H1 (cell line): ENCODE measurements around the gene IFT80. TPM values are rescaled to one million over a fixed set of nuclear protein-coding genes. Genes with fewer than 3 reads are reported as not detected.
A peak's percentile ranks its signal among the peaks of the same experiment; 100 is the strongest.

Experiments used
- CTCF ChIA-PET: fragments of 300-600 bp; sonication (Branson Sonifier 250); formaldehyde crosslinking; loops from one replicate; lab custom pipeline; 2021; ENCODE audit not compliant: partially characterized antibody; lab: Charles Lee
- POLR2A ChIA-PET: fragments of 300-600 bp; sonication (Branson Sonifier 250); formaldehyde crosslinking; loops from one replicate; lab custom pipeline; 2021; ENCODE audit warnings: inconsistent platforms; ENCODE audit not compliant: partially characterized antibody; lab: Charles Lee
- DNase-seq, 2 experiments: peaks; one replicate each; pipeline versions ENCODE4 v3.0.0 to v3.0.0-alpha.2; 2010 to 2022; ENCODE audit warnings: low spot score in 2 of 2, low read depth in 1 of 2, mixed read lengths in 1 of 2
- FAIRE-seq: peaks from 2 replicates; lab custom pipeline; 2011; peaks lifted over from hg19 to GRCh38; lab: Jason Lieb, UNC
- H2AFZ ChIP-seq: 2 replicates; pipeline ENCODE4 v1.8.1; 2012; ENCODE audit warnings: low read length, inconsistent platforms
- H2AK5ac ChIP-seq: 2 replicates; pipeline ENCODE4 v1.6.1; 2013; ENCODE audit warnings: low read depth, low read length
- H2BK120ac ChIP-seq: replicated peaks from 2 replicates; pipeline ENCODE3; 2013; ENCODE audit warnings: low read depth, low read length, inconsistent platforms
- H2BK12ac ChIP-seq: 2 replicates; pipeline ENCODE4 v1.6.1; 2013; ENCODE audit warnings: low read depth, low read length
- H2BK15ac ChIP-seq: 2 replicates; pipeline ENCODE4 v1.6.1; 2013; ENCODE audit warnings: low read length
- H2BK20ac ChIP-seq: 2 replicates; pipeline ENCODE4 v1.6.1; 2013; ENCODE audit warnings: low read length
- H2BK5ac ChIP-seq: 2 replicates; pipeline ENCODE4 v1.6.1; 2013; ENCODE audit warnings: low read depth, low read length
- H3K14ac ChIP-seq: 2 replicates; pipeline ENCODE4 v1.6.1; 2013; ENCODE audit warnings: inconsistent platforms; ENCODE audit not compliant: insufficient read length
- H3K18ac ChIP-seq: 2 replicates; pipeline ENCODE4 v1.6.1; 2013; ENCODE audit warnings: low read length; ENCODE audit errors: extremely low read depth
- H3K23ac ChIP-seq: 2 replicates; pipeline ENCODE4 v1.6.1; 2013; ENCODE audit warnings: inconsistent platforms; ENCODE audit not compliant: insufficient read length
- H3K23me2 ChIP-seq: 2 replicates; pipeline ENCODE4 v1.6.1; 2013; ENCODE audit warnings: low read depth, low read length
- H3K27ac ChIP-seq: 2 replicates; pipeline ENCODE4 v1.6.1; 2011; ENCODE audit warnings: low read depth, low read length, inconsistent platforms
- H3K27me3 ChIP-seq, 4 experiments: replicated peaks in 1 of 4; 1 replicate in 1 of 4; 2 replicates in 3 of 4; pipeline versions ENCODE4 v1.6.1 to v1.8.1; 2011 to 2013; ENCODE audit warnings: low read length in 3 of 4, mild to moderate bottlenecking in 3 of 4, inconsistent platforms in 2 of 4, mixed read lengths in 2 of 4, moderate library complexity in 1 of 4; ENCODE audit not compliant: control insufficient read depth in 3 of 4, insufficient read depth in 3 of 4; ENCODE audit errors: extremely low read depth in 1 of 4
- H3K36me3 ChIP-seq, 4 experiments: 2 replicates each; pipeline versions ENCODE4 v1.6.1 to v1.8.1; 2011 to 2013; ENCODE audit warnings: mild to moderate bottlenecking in 4 of 4, low read length in 3 of 4, moderate library complexity in 2 of 4, control low read depth in 1 of 4, inconsistent platforms in 1 of 4; ENCODE audit not compliant: insufficient read depth in 4 of 4, control insufficient read depth in 2 of 4
- H3K4ac ChIP-seq: replicated peaks from 2 replicates; pipeline ENCODE3; 2013; ENCODE audit warnings: low read length, low read depth, mixed read lengths, inconsistent platforms; ENCODE audit not compliant: insufficient read length
- H3K4me1 ChIP-seq, 4 experiments: replicated peaks in 1 of 4; 1 replicate in 1 of 4; 2 replicates in 3 of 4; pipeline versions ENCODE4 v1.6.1 to v1.8.1; 2011 to 2013; ENCODE audit warnings: low read length in 3 of 4, inconsistent platforms in 2 of 4, mixed read lengths in 1 of 4; ENCODE audit not compliant: insufficient read depth in 4 of 4, control insufficient read depth in 3 of 4
- H3K4me2 ChIP-seq, 2 experiments: 2 replicates each; pipeline versions ENCODE4 v1.6.1 to v1.8.1; 2011 to 2013; ENCODE audit warnings: low read depth in 2 of 2, low read length in 2 of 2, control low read depth in 1 of 2, inconsistent platforms in 1 of 2, mild to moderate bottlenecking in 1 of 2; ENCODE audit not compliant: insufficient read depth in 1 of 2
- H3K4me3 ChIP-seq, 4 experiments: fragments of 200-600, 300-600 bp in 1 of 4; sonication (generic), shearing (Covaris generic), sonication (Bioruptor Twin) in 1 of 4; 2 replicates each; pipeline versions ENCODE4 v1.5.1 to v1.8.1; 2011 to 2016; ENCODE audit warnings: low read length in 4 of 4, low read depth in 3 of 4, control low read depth in 2 of 4, inconsistent platforms in 2 of 4, mild to moderate bottlenecking in 2 of 4, mixed read lengths in 1 of 4, moderate library complexity in 1 of 4; ENCODE audit not compliant: insufficient read depth in 2 of 4; ENCODE audit errors: extremely low read depth in 1 of 4
- H3K56ac ChIP-seq: replicated peaks from 2 replicates; pipeline ENCODE3; 2013; ENCODE audit warnings: low read depth, mild to moderate bottlenecking, mixed read lengths, low read length, inconsistent platforms; ENCODE audit not compliant: insufficient read length
- H3K79me1 ChIP-seq: 2 replicates; pipeline ENCODE4 v1.6.1; 2013; ENCODE audit warnings: low read depth, low read length, control low read depth
- H3K79me2 ChIP-seq, 2 experiments: 2 replicates each; pipeline versions ENCODE4 v1.6.1 to v1.8.1; 2012 to 2013; ENCODE audit warnings: low read length in 2 of 2, mild to moderate bottlenecking in 2 of 2, inconsistent platforms in 1 of 2; ENCODE audit not compliant: insufficient read depth in 2 of 2, control insufficient read depth in 1 of 2
- H3K9ac ChIP-seq, 4 experiments: replicated peaks in 1 of 4; 1 replicate in 1 of 4; 2 replicates in 3 of 4; pipeline versions ENCODE4 v1.6.1 to v1.8.1; 2011 to 2013; ENCODE audit warnings: low read depth in 3 of 4, low read length in 3 of 4, control low read depth in 2 of 4, mild to moderate bottlenecking in 2 of 4, moderate library complexity in 2 of 4, inconsistent platforms in 1 of 4; ENCODE audit errors: extremely low read depth in 1 of 4
- H3K9me3 ChIP-seq, 2 experiments: 2 replicates each; pipeline versions ENCODE4 v1.6.1 to v1.8.1; 2012 to 2013; ENCODE audit warnings: mild to moderate bottlenecking in 2 of 2, moderate library complexity in 2 of 2, control low read depth in 1 of 2, inconsistent platforms in 1 of 2, low read depth in 1 of 2, low read length in 1 of 2, mixed read lengths in 1 of 2; ENCODE audit not compliant: insufficient read depth in 2 of 2
- H4K20me1 ChIP-seq, 2 experiments: replicated peaks in 1 of 2; 2 replicates each; pipeline versions ENCODE3 to v1.8.1; 2011 to 2013; ENCODE audit warnings: inconsistent platforms in 2 of 2, low read length in 2 of 2, mild to moderate bottlenecking in 1 of 2; ENCODE audit not compliant: insufficient read depth in 2 of 2, control insufficient read depth in 1 of 2
- H4K5ac ChIP-seq: 2 replicates; pipeline ENCODE4 v1.6.1; 2013; ENCODE audit warnings: low read length, low read depth, mixed read lengths, inconsistent platforms; ENCODE audit not compliant: insufficient read length
- H4K8ac ChIP-seq: 2 replicates; pipeline ENCODE4 v1.8.0; 2013; ENCODE audit warnings: mild to moderate bottlenecking, moderate library complexity, low read length, inconsistent platforms; ENCODE audit not compliant: insufficient read depth; ENCODE audit errors: extremely low read depth
- H4K91ac ChIP-seq: replicated peaks from 2 replicates; pipeline ENCODE3; 2013; ENCODE audit warnings: low read length, mixed read lengths, inconsistent platforms; ENCODE audit not compliant: insufficient read length
- CHD2 ChIP-seq: IDR thresholded peaks from 2 replicates; pipeline ENCODE4 v1.6.1; 2012; ENCODE audit warnings: low read length, improper control_type of control experiment
- RAD21 ChIP-seq, 2 experiments: IDR thresholded peaks in 1 of 2; conservative IDR thresholded peaks in 1 of 2; 2 replicates each; pipeline ENCODE4 v1.6.1; 2011; ENCODE audit warnings: low read depth in 2 of 2, low read length in 2 of 2, improper control_type of control experiment in 1 of 2, inconsistent platforms in 1 of 2, mild to moderate bottlenecking in 1 of 2, moderate library complexity in 1 of 2
- WGBS, 2 experiments: shearing (Covaris generic) in 1 of 2; methylation state at CpG; one replicate each; pipeline versions ENCODE4 v1.1.6 to v1.1.7; 2013 to 2015; ENCODE audit warnings: low lambda C conversion rate in 2 of 2, mixed read lengths in 2 of 2, inconsistent platforms in 1 of 2, low coverage in 1 of 2, missing lambda C conversion rate in 1 of 2; ENCODE audit not compliant: insufficient replicate concordance in 2 of 2, insufficient coverage in 1 of 2, insufficient read length in 1 of 2; ENCODE audit errors: extremely low coverage in 1 of 2, missing lambda C conversion rate in 1 of 2; 5-methylcytosine and 5-hydroxymethylcytosine counted together
- polyA plus RNA-seq, 7 experiments: library from polyadenylated mRNA; depleted of rRNA in 3 of 7; stranded (reverse) in 5 of 7; unstranded in 2 of 7; fragments of >200 nt in 5 of 7; fragments of 200-250 nt in 2 of 7; gene quantifications; 1 replicate in 5 of 7; 2 replicates in 1 of 7; 4 replicates in 1 of 7; pipeline versions ENCODE4 v1.2.1 to v1.2.3, GENCODE V29; 2011 to 2013; ENCODE audit warnings: missing spikeins in 2 of 7, mixed read lengths in 2 of 7
- total RNA-seq: library from RNA; stranded (reverse); fragmentation: NEBNext Ultra II Directional; extraction: Animal tissue kit (Norgen Biotek cat#: 25700); gene quantifications from 2 replicates; pipeline ENCODE4 v1.2.1, GENCODE V29; 2021

Gene IFT80
- total and polyA plus RNA-seq, 2 of the 8 experiments (the other 6 are each of a cell fraction or from before 2014, with no cell fraction given), result 7.2 to 25.9 TPM

- H4K20me1 ChIP-seq, result no peaks in the 10 kb centered on the region
- no peak overlapping the region for H3K4me3 ChIP-seq
- H3K56ac ChIP-seq, result no peak overlapping the region
- no peak overlapping the region for H2AFZ ChIP-seq
- H3K9ac ChIP-seq, result no peak overlapping the region
- H3K9me3 ChIP-seq, result 0 out of 4 replicates have a peak, but pooled peaks cover 0 to 3% of the 10 kb centered on the region in 2 experiments
- no peak overlapping the region for H4K5ac ChIP-seq
- FAIRE-seq, result no peak
- H4K8ac ChIP-seq, result no peak overlapping the region
- no peaks in the 10 kb centered on the region for H3K4me1 ChIP-seq
- no peak for DNase-seq
- H3K79me1 ChIP-seq, result no peaks in the 10 kb centered on the region
- ChIA-PET CTCF (interaction anchor here (0.6 to 1.1 kb wide), 2 partner anchors 16 to 311 kb away, joined by 3 to 6 read pairs; no protein-coding TSS in a partner anchor), POLR2A (no interaction called here)
- H3K4ac ChIP-seq, result no peak overlapping the region
- H4K91ac ChIP-seq, result no peak overlapping the region
- no peak overlapping the region for H3K23ac ChIP-seq
- no peak overlapping the region for H3K18ac ChIP-seq
- H3K27me3 ChIP-seq, result no peaks in the 10 kb centered on the region
- no peak overlapping the region for H2BK20ac ChIP-seq
- H3K36me3 ChIP-seq, result no peaks in the 10 kb centered on the region; a peak in 1 of 8 replicates
- H3K27ac ChIP-seq, result no peak overlapping the region
- TF ChIP-seq RAD21 (IDR thresholded peaks at IDR 0.05 in 1 of 2, conservative IDR thresholded peaks at IDR 0.05 in 1 of 2; ENCODE audit: low read depth in 2 of 2, low read length in 2 of 2), result peak in 1 of 2 experiments; percentile 40; a peak in 3 of 4 replicates
- no peak for TF ChIP-seq CHD2
- H3K14ac ChIP-seq, result no peak overlapping the region
- no peak overlapping the region for H2BK120ac ChIP-seq
- H2BK12ac ChIP-seq, result no peak overlapping the region
- no peak overlapping the region for H3K4me2 ChIP-seq
- H3K23me2 ChIP-seq, result no peaks in the 10 kb centered on the region
- H3K79me2 ChIP-seq, result no peaks in the 10 kb centered on the region
- no peak overlapping the region for H2BK5ac ChIP-seq
- WGBS, 2 experiments, result 87% methylated on average over 1 of the region's 1 CpG; no CpG with 5 or more reads in 1 of the 2 experiments
- no peak overlapping the region for H2AK5ac ChIP-seq
- no peak overlapping the region for H2BK15ac ChIP-seq
Measured at GRCh38 chr3:160343132-160343531, 55.9 kb downstream of the IFT80 start.
